CD4-positive, alpha-beta T cell treated with Interleukin-21 for 1 hour (primary cell): ENCODE data around the gene MPP2.
"Not testable (repeated sequence)": the region's sequence is repeated elsewhere in the genome, so short reads cannot be mapped to it uniquely, and the experiment has no call there.

ENCODE experiments used
- DNase-seq: peaks from one replicate; pipeline ENCODE4 v3.0.0-alpha.2; 2020

Gene MPP2

GRCh38 chr17:43900858-43901754 is 6.2 kb downstream of the MPP2 start:
- no peak for DNase-seq

- peak; percentile 85 for DNase-seq
These were observed 7.0 kb downstream of the MPP2 start for GRCh38 chr17:43900183-43900857.

GRCh38 chr17:43898446-43898845 is 8.9 kb downstream of the MPP2 start:
- no peak for DNase-seq

DNA sequence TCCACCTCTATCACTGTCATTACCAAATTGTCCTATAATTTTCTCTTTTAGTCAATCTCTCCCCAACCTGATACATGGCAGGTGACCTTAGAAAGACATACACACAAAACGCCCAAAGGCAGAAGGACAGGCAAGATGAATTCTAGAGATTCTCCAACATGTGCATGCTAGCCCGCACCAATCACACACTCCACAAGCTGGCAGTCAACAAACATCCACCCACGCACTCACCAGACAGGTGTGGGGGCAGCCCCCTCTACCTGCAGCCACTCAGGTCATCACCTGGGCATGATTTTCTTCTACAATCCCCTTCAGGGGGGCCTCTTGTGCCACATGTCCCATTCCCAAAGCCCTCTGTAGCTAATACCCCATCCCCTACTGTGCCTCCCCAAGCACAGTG is 9.5 kb downstream of the MPP2 start:
- DNase-seq = no peak

DNA sequence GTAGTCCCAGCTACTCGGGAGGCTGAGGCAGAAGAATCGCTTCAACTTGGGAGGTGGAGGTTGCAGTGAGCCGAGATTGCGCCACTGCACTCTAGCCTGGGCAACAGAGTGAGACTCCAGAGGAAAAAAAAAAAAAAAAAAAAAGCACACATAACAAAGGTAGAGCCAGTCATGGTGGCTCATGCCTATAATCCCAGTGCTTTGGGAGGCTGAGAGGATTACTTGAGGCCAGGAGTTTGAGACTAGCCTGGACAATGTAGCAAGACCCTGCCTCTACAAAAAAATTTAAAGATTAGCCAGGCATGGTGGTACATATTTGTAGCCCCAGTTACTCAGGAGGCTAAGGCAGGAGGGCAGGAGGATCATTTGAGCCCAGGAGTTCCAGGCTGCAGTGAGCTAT is 12.8 kb downstream of the MPP2 start:
- not testable (repeated sequence) for DNase-seq

GRCh38 chr17:43892647-43892952 is 14.7 kb downstream of the MPP2 start:
- DNase-seq = no peak

GRCh38 chr17:43891851-43892646 is 15.3 kb downstream of the MPP2 start:
- DNase-seq = no peak

DNA sequence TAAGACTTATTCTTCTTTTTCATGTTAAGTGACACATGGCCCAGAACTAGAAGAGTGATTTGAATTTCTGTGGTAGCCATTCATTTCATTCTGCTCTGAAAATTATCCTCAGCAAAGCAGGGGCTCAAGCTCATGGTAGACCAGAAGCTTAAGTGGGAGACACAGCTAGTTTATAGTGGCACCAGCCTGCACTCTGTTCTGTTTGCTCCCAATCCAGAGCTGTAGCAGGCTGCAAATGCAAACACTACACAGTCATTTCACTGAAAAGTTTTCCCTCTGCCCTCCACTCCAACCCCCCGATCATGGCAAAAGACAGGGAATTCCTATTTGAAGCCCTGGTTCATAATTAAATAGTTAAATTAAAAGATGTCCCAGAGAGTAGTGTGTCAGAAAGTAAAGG is 17.1 kb downstream of the MPP2 start:
- no peak for DNase-seq

GRCh38 chr17:43888548-43888947 is 18.8 kb downstream of the MPP2 start:
- no peak for DNase-seq

DNA sequence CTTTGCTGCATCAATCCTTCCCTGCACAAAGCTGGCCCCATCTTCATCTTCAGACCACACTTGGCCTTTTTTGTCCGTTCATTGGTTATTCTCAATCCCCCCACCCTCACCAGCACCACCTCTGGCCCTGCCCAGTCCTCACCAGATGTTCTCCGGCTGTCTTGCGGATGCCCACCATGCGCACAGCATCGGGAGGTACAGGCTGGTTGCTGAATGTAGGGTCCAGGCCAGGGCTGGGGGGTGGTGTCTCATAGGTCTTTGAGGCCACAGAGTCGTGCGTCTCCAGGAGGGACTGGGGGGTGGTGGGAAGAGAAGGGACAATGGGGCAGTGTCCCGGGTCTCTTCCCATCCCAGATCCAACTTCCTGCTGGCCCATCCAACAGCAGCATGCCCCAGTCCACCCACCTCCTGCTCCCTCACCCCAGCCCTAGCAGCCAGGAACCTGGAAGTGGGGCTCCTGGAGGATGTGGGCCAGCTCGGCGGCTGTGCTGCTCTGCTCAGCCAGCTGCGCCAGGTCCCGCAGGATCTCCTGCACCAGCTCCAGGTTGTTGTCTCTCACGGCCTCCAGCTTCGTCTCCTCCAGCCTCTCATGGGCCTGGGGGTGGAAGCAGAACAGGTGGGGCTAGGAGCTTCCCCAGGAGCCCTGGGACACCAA is 24.4 kb downstream of the MPP2 start:
- no peak for DNase-seq

GRCh38 chr17:43881758-43882505 is 25.4 kb downstream of the MPP2 start:
- DNase-seq = no peak

GRCh38 chr17:43881181-43881580 is 26.2 kb downstream of the MPP2 start:
- DNase-seq = no peak

DNA sequence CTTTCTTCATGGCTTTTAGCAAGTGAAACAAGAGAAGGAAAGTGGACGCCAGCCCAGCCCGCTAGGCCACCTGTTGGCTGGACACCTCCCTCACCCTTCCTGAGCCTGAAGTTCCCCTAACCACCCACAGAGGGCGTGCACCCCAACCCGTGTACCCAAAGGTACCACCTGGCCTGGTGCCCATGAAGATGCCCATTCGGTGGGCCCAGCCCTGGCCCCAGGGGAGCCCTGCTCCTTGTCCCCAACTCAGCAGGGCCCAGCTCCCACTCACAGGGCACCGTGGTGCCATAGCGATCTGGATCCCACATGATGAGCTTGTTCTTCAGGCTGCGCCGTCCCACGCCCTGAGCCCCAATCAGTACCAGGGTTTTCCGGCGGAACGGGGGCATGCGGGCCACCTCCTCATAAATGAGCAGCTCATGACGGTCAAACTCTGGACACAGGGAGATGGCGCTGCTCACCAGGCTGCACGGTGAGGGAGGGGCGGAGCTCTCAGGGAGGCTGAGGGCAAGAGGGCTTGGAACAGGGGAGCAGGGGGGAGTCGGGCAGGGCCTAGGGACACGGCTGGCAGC is 26.8 kb downstream of the MPP2 start:
- DNase-seq = peak; percentile 48

- no peak for DNase-seq
These were observed 27.5 kb downstream of the MPP2 start for GRCh38 chr17:43879723-43880419.

- peak; percentile 59 for DNase-seq
These were observed 28.8 kb downstream of the MPP2 start for GRCh38 chr17:43878260-43879175.

GRCh38 chr17:43877451-43878155 is 29.7 kb downstream of the MPP2 start:
- no peak for DNase-seq

DNA sequence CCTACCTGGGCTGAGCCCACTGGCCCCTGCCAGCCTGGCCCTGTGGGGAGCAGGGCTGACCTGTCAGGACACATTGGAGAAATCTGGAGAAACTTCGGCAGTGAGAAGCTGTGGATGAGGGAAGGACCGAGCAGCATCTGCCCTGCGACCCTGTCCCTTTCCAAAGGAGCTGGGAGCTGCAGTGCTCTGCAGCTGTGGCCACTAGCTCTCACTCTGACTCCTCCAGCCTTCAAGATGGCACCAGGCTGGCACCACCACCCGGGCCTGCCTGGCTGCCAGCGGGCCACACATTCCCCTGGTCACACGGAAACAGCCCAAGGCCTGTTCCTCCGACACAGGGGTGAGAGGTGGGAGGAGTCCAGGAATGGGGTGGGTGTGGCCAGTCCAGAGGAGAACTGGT is 30.3 kb downstream of the MPP2 start:
- DNase-seq = no peak

DNA sequence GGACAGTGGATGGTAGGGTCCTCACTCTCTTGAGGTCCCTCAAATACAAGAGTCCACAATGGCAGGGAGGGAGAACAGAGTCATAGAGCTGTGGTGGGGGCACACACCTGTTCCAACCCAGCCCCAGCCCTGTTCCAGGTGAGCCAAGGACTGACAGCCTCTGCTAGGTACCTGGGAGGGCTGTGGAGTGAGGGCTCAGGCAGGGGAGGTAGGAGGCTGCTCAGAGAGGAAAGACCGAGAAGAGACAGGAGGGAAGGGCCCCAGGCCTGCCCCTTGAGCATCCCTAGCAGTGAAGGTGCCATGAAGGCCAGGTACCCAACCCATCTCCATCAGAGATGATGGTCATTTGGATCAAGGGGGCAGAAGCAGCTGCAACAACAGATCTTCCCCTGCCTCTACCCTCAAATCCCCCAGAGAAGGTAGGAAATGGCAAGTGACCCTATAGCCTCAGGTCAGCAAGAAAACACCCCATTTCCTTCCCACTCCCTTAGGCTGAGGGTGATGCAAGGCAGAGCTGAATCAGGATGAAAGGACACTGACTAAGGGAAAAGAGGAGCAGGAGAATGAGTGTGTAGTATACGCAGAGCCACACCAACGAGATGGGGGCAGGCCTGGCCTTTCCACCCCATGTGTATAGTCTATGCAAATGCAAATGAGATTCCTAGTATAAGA is 31.7 kb downstream of the MPP2 start:
- DNase-seq = no peak

- DNase-seq = no peak
These were observed 33.0 kb downstream of the MPP2 start for GRCh38 chr17:43874293-43874692.
